ENCODE data around the gene SORBS1.

GRCh38 chr10:95560278-95561176, 644 bp downstream of the SORBS1 start:
- TF ChIP-seq CTCF (IDR thresholded peaks at IDR 0.05) = no peak
- TF ChIP-seq EP300 (IDR thresholded peaks at IDR 0.05; ENCODE audit: low read depth) = no peak
- TF ChIP-seq POLR2A (IDR thresholded peaks at IDR 0.05) = no peak
